Heart right ventricle (tissue), 16 donors: ENCODE data around the gene TMEM185B. TPM values are rescaled to one million over a fixed set of nuclear protein-coding genes. Genes with fewer than 3 reads are reported as not detected.
A peak's percentile ranks its signal among the peaks of the same experiment; 100 is the strongest.

ENCODE experiments used
- ATAC-seq, 8 donors: fragments of 200-7000 bp; cut with Tn5 transposase; one replicate each; pipeline ENCODE4 v1.9.1; 2020; ENCODE audit warnings: mild to moderate bottlenecking in 8 of 8, moderate library complexity in 8 of 8, moderate number of reproducible peaks in 1 of 8
- DNase-seq, 2 donors: peaks; one replicate each; pipeline ENCODE4 v3.0.0-alpha.2; 2020
- H3K27ac ChIP-seq, 10 donors: fragments of 200-600 bp; sonication (generic) in 2 of 10; one replicate each; pipeline versions ENCODE4 v1.5.0 to v1.8.0; 2020 to 2022; ENCODE audit warnings: mild to moderate bottlenecking in 3 of 10
- H3K27me3 ChIP-seq, 7 donors: fragments of 200-600 bp; one replicate each; pipeline ENCODE4 v1.8.0; 2021 to 2022; ENCODE audit warnings: mild to moderate bottlenecking in 2 of 7
- H3K36me3 ChIP-seq, 9 donors: fragments of 200-600 bp; sonication (generic) in 1 of 9; one replicate each; pipeline versions ENCODE4 v1.5.0 to v1.8.0; 2020 to 2022; ENCODE audit warnings: mild to moderate bottlenecking in 2 of 9
- H3K4me1 ChIP-seq, 9 donors: fragments of 200-600 bp; sonication (generic) in 1 of 9; one replicate each; pipeline versions ENCODE4 v1.5.0 to v1.8.0; 2020 to 2022; ENCODE audit warnings: mild to moderate bottlenecking in 4 of 9
- H3K4me3 ChIP-seq, 10 donors: fragments of 200-600 bp; sonication (generic) in 2 of 10; one replicate each; pipeline versions ENCODE4 v1.5.0 to v1.8.0; 2020 to 2022; ENCODE audit warnings: mild to moderate bottlenecking in 7 of 10, moderate library complexity in 2 of 10
- H3K9me3 ChIP-seq, 11 donors: fragments of 200-600 bp in 10 of 11; sonication (generic) in 2 of 11; one replicate each; pipeline versions ENCODE4 v1.5.0 to v1.8.0; 2013 to 2022; ENCODE audit warnings: mild to moderate bottlenecking in 2 of 11, control low read depth in 1 of 11, moderate library complexity in 1 of 11
- CTCF ChIP-seq, 9 donors: fragments of 200-600 bp; sonication (generic) in 2 of 9; IDR thresholded peaks; one replicate each; pipeline versions ENCODE4 v1.5.0 to v1.8.0; 2021 to 2022; ENCODE audit warnings: antibody characterized with exemption in 9 of 9, mild to moderate bottlenecking in 5 of 9, moderate library complexity in 1 of 9
- WGBS, 2 donors: extraction: QIAGEN DNeasy Blood & Tissue Kit; methylation state at CpG; one replicate each; pipeline ENCODE4 v1.1.7; 2013; ENCODE audit warnings: inconsistent platforms in 1 of 2; 5-methylcytosine and 5-hydroxymethylcytosine counted together
- intact Hi-C, 10 donors: fragments of 100-400 bp; cut with DNase I; formaldehyde crosslinking; loops; one replicate each; pipeline versions ENCODE4 v1.11.1 to v1.14.2; 2022
- polyA plus RNA-seq, 2 donors: library from polyadenylated mRNA; stranded (reverse); fragments of 200-250 nt; gene quantifications; one replicate each; pipeline ENCODE4 v1.2.3, GENCODE V29; 2013
- total RNA-seq, 10 donors: library from RNA; stranded (reverse); fragmentation: NEBNext Ultra II Directional in 3 of 10; extraction: Animal tissue kit (Norgen Biotek cat#: 25700) in 3 of 10; gene quantifications; one replicate each; pipeline versions ENCODE4 v1.2.1 to v1.2.4, GENCODE V29; 2021 to 2023
- donor health status: Arrhythmogenic right ventricular cardiomyopathy.
- donor health status: ischemic (EF 13 %, LVEDD 7.1; RV severe dilation, severe dysfunction).
- donor health status: healthy with polysubstance abuse.
- donor health status: DM: no; HTN: yes; CAD: no.
- donor health status: DM: no; HTN: no; CAD: no.
- donor health status: ischemic (EF 25% LVEDD 6.9; RV normal size, moderate dysfunction).
- donor health status: ischemic (EF 25% LVEDD 5.7; RV mildly dilated, moderate dysfunction).
- donor health status: healthy.
- donor health status: DM: yes; HTN: yes; CAD: no.
- donor health status: Ischemic cardiomyopathy.
- donor health status: ischemic (EF 35%, LVEDD 5.7; RV mildly dilated, moderate dysfunction).
- donor health status: nonischemic (EF 11% LVEDD 7.7; RV severe dilation, severe dysfunction).
- donor health status: DM: yes; HTN: yes; CAD: no.
- donor health status: PGD.
- donor health status: ischemic (EF 29% LVEDD 5.4; RV normal size, mild dysfunction).
- donor health status: nonischemic (EF 23%, LVEDD 6.1; RV moderate dilation, normal function).

TMEM185B gene
- total and polyA plus RNA-seq, 12 donors = 5.8 to 27.7 (median 21.6) TPM

- peak in 1 of 8 donors; percentile 21 for ATAC-seq
- peak overlapping the region in 4 of 10 donors; percentile 3 to 55 (median 38) for H3K4me3 ChIP-seq
- intact Hi-C loops = loop anchor here in 5 of 10 donors (5.0 to 10.0 kb wide), 7 partner anchors 162 to 534 kb away; partner anchors contain the start of genes EPB41L5 (in 1 of the 5) and PTPN4 (in 1 of the 5)
These were observed 46.7 kb downstream of the TMEM185B start for GRCh38 chr2:120176526-120176925.

DNA sequence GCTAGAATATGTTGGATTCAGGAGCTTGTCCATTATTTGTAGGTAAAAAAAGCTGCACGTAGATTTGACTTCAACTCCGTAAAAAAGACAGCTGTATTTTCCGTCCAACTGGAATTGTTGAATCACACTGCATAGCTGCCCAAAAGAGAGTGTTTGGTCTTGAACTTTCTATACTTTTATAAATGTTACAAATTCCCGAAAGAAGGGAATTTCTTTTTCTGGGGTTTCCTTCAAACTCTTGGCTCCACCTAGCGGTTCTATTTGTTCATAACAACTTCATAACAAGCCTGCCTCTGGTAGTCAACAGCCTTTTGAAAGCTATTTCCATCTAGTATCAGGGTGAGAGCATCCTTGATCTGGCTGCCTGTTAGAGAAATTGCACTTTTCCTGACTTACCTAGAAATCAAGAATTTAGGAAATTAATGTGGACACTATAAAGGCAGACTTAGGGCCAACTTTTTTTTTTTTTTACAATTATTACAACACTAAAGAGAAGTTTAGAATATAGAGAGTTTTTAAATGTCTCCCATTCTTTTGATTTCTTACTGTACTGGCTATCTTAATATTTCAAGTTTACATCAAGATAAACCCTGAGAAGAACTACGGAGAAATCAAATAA lies 48.1 kb downstream of the TMEM185B start:
- Histone ChIP-seq H3K27ac (no peak overlapping the region), H3K27me3 (no peaks in the 10 kb centered on the region), H3K4me1 (peaks cover 0 to 24% (median 13%) of the 10 kb centered on the region in 9 donors), H3K4me3 (no peak overlapping the region), H3K9me3 (no peaks in the 10 kb centered on the region), H3K36me3 (peaks cover 0 to 22% (median 0%) of the 10 kb centered on the region in 9 donors)
- WGBS, 2 donors = 27 to 35% methylated on average over 6 of the region's 6 CpGs
- peak in 1 of 2 donors; percentile 35 for DNase-seq
- peak; percentile 51 to 87 (median 80) for TF ChIP-seq CTCF (IDR thresholded peaks at IDR 0.05)
- peak in 1 of 8 donors; percentile 45 for ATAC-seq
- intact Hi-C loops = loop anchor here (2.0 to 10.0 kb wide), 13 partner anchors 63 to 533 kb away; partner anchors contain the start of genes PTPN4 (in 3 of the 10) and EPB41L5 (in 1 of the 10)

More at GRCh38 chr2:120176526-120176925, 46.7 kb downstream of the TMEM185B start:
- 64 to 70% methylated on average over 3 of the region's 3 CpGs for WGBS, 2 donors
- H3K27ac ChIP-seq = peak overlapping the region in 2 of 10 donors; percentile 28 to 89
- H3K36me3 ChIP-seq = peaks cover 0 to 14% (median 0%) of the 10 kb centered on the region in 9 donors
- no peak for DNase-seq
- no peaks in the 10 kb centered on the region for H3K9me3 ChIP-seq
- H3K4me1 ChIP-seq = peaks cover 0 to 24% (median 13%) of the 10 kb centered on the region in 9 donors
- TF ChIP-seq CTCF (IDR thresholded peaks at IDR 0.05) = no peak
- no peaks in the 10 kb centered on the region for H3K27me3 ChIP-seq

Other genes with a start within 250 kb of the TMEM185B start
- gene EPB41L5, start 210.3 kb downstream of the TMEM185B start, total RNA-seq = 10 to 100 TPM in 9 of 10 donors, 1 to 10 TPM in 1; 8.4 to 18.8 (median 14.3) TPM
- 1 to 10 TPM; 3.8 to 4.2 TPM for gene EPB41L5, start 210.3 kb downstream of the TMEM185B start, polyA plus RNA-seq
- 10 to 100 TPM; 37.0 to 53.8 (median 45.0) TPM for gene RALB, start 29.5 kb upstream of the TMEM185B start, total RNA-seq
- gene RALB, start 29.5 kb upstream of the TMEM185B start, polyA plus RNA-seq = 10 to 100 TPM; 21.9 to 68.1 TPM
- 1 to 10 TPM in 9 of 10 donors, under 1 TPM in 1; 0.89 to 9.2 (median 2.5) TPM for gene INHBB, start 122.7 kb upstream of the TMEM185B start, total RNA-seq
- gene INHBB, start 122.7 kb upstream of the TMEM185B start, polyA plus RNA-seq = 1 to 10 TPM; 3.6 to 5.9 TPM